Measurements from ENCODE around the gene TEX101.

Gene TEX101

GRCh38 chr19:43395561-43395960, 19.1 kb upstream of the TEX101 start:
- H3K9me3 Mint-ChIP-seq, result no peaks in the 10 kb centered on the region
- no peak for DNase-seq (ENCODE audit: low spot score)
- no peaks in the 10 kb centered on the region for H3K36me3 Mint-ChIP-seq (ENCODE audit: low read depth)
- H3K27ac Mint-ChIP-seq, result no peak overlapping the region
- peaks cover 5% of the 10 kb centered on the region for H3K27me3 Mint-ChIP-seq (ENCODE audit: low read depth)
- H3K4me3 Mint-ChIP-seq, result no peak overlapping the region
- no peaks in the 10 kb centered on the region for H3K4me1 Mint-ChIP-seq (ENCODE audit: low read depth)

GRCh38 chr19:43406297-43406696, 8.4 kb upstream of the TEX101 start:
- Mint-ChIP-seq H3K27me3 (ENCODE audit: low read depth) (peaks cover 3% of the 10 kb centered on the region), H3K9me3 (no peaks in the 10 kb centered on the region), H3K36me3 (ENCODE audit: low read depth) (no peaks in the 10 kb centered on the region), H3K4me1 (ENCODE audit: low read depth) (no peaks in the 10 kb centered on the region), H3K4me3 (no peak overlapping the region), H3K27ac (no peak overlapping the region)
- DNase-seq (ENCODE audit: low spot score), result no peak

- no peaks in the 10 kb centered on the region for H3K4me1 Mint-ChIP-seq (ENCODE audit: low read depth)
- no peaks in the 10 kb centered on the region for H3K36me3 Mint-ChIP-seq (ENCODE audit: low read depth)
- no peak for DNase-seq (ENCODE audit: low spot score)
- no peaks in the 10 kb centered on the region for H3K27me3 Mint-ChIP-seq (ENCODE audit: low read depth)
- no peaks in the 10 kb centered on the region for H3K9me3 Mint-ChIP-seq
- no peak overlapping the region for H3K4me3 Mint-ChIP-seq
- H3K27ac Mint-ChIP-seq, result no peak overlapping the region
Measured at GRCh38 chr19:43407416-43408005, 7.2 kb upstream of the TEX101 start.

GRCh38 chr19:43408043-43408442, 6.6 kb upstream of the TEX101 start:
- Mint-ChIP-seq H3K4me3 (no peak overlapping the region), H3K27me3 (ENCODE audit: low read depth) (no peaks in the 10 kb centered on the region), H3K36me3 (ENCODE audit: low read depth) (no peaks in the 10 kb centered on the region), H3K4me1 (ENCODE audit: low read depth) (no peaks in the 10 kb centered on the region), H3K27ac (no peak overlapping the region), H3K9me3 (no peaks in the 10 kb centered on the region)
- no peak for DNase-seq (ENCODE audit: low spot score)

DNA sequence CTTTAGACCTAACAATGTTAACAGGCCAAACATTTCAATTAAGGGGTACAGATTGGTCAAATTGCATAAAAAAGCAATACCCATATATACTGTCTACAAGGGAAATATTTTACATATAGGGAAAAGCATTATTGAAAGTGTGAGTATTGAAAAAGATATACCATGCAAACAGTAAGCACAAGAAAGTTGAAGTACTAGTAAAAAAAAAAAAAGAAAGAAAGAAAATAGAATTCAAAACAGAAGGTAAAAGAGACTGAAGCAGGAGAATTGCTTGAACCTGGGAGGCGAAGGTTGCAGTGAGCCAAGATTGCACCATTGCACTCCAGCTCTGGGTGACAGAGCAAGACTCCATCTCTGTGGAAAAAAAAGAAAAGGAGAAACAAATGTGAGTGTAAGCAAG, 5.3 kb upstream of the TEX101 start:
- H3K4me3 Mint-ChIP-seq, result no peak overlapping the region
- no peaks in the 10 kb centered on the region for H3K4me1 Mint-ChIP-seq (ENCODE audit: low read depth)
- H3K27me3 Mint-ChIP-seq (ENCODE audit: low read depth), result no peaks in the 10 kb centered on the region

GRCh38 chr19:43412441-43412840, 2.2 kb upstream of the TEX101 start:
- Mint-ChIP-seq H3K27me3 (ENCODE audit: low read depth) (no peaks in the 10 kb centered on the region), H3K36me3 (ENCODE audit: low read depth) (no peaks in the 10 kb centered on the region), H3K4me3 (no peak overlapping the region), H3K9me3 (no peaks in the 10 kb centered on the region), H3K27ac (no peak overlapping the region), H3K4me1 (ENCODE audit: low read depth) (no peaks in the 10 kb centered on the region)
- DNase-seq (ENCODE audit: low spot score), result no peak

More for the DNA sequence above, 5.3 kb upstream of the TEX101 start:
- Mint-ChIP-seq H3K9me3 (no peaks in the 10 kb centered on the region), H3K27ac (no peak overlapping the region), H3K36me3 (ENCODE audit: low read depth) (no peaks in the 10 kb centered on the region)
- DNase-seq (ENCODE audit: low spot score), result no peak

DNA sequence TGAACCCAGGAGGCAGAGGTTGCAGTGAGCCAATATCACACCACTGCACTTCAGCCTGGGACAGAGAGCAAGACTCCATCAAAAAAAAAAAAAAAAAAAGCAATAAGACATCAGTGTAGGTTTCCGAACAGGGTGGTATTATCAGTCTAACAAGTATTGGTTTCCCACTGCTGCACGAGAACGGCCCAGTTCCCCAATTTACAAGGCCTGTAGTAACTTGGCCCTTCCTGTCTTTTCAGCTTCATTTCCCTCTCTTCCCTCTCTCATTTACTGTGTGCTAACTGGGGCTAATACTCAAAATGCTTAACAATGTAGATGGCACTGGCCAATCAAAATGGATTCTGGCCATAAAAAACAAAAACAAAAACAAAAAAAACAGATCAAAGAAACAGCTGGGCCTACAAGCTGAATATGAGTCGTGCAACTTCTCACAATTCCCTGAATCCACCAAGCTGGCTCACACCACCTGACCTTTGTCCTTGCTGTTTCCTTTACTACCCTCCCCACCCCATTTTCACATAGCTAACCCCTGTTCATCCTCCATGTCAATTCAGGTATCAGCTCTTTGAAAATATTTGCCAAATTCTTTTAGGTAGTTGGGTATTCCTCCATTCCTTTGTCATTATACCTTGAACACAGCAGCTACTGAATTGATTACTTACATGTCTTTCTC, 2.4 kb downstream of the TEX101 start:
- no peak overlapping the region for H3K27ac Mint-ChIP-seq
- peaks cover 4% of the 10 kb centered on the region for H3K27me3 Mint-ChIP-seq (ENCODE audit: low read depth)
- no peaks in the 10 kb centered on the region for H3K9me3 Mint-ChIP-seq
- DNase-seq (ENCODE audit: low spot score), result no peak
- no peak overlapping the region for H3K4me3 Mint-ChIP-seq
- no peaks in the 10 kb centered on the region for H3K4me1 Mint-ChIP-seq (ENCODE audit: low read depth)
- H3K36me3 Mint-ChIP-seq (ENCODE audit: low read depth), result no peaks in the 10 kb centered on the region

GRCh38 chr19:43420954-43421353, 6.3 kb downstream of the TEX101 start:
- no peak for DNase-seq (ENCODE audit: low spot score)
- Mint-ChIP-seq H3K27me3 (ENCODE audit: low read depth) (peaks cover 8% of the 10 kb centered on the region), H3K4me1 (ENCODE audit: low read depth) (peaks cover 5% of the 10 kb centered on the region), H3K27ac (no peak overlapping the region), H3K9me3 (no peaks in the 10 kb centered on the region), H3K36me3 (ENCODE audit: low read depth) (no peaks in the 10 kb centered on the region), H3K4me3 (no peak overlapping the region)

GRCh38 chr19:43422000-43422688, 7.5 kb downstream of the TEX101 start:
- Mint-ChIP-seq H3K27ac (no peak overlapping the region), H3K4me1 (ENCODE audit: low read depth) (peaks cover 5% of the 10 kb centered on the region), H3K36me3 (ENCODE audit: low read depth) (no peaks in the 10 kb centered on the region), H3K4me3 (no peak overlapping the region), H3K27me3 (ENCODE audit: low read depth) (peaks cover 8% of the 10 kb centered on the region), H3K9me3 (no peaks in the 10 kb centered on the region)
- DNase-seq (ENCODE audit: low spot score), result no peak

- Mint-ChIP-seq H3K27me3 (ENCODE audit: low read depth) (peaks cover 8% of the 10 kb centered on the region), H3K4me3 (no peak overlapping the region), H3K36me3 (ENCODE audit: low read depth) (no peaks in the 10 kb centered on the region), H3K27ac (no peak overlapping the region), H3K9me3 (no peaks in the 10 kb centered on the region), H3K4me1 (ENCODE audit: low read depth) (peaks cover 5% of the 10 kb centered on the region)
- no peak for DNase-seq (ENCODE audit: low spot score)
Measured at GRCh38 chr19:43422689-43423066, 8.0 kb downstream of the TEX101 start.

DNA sequence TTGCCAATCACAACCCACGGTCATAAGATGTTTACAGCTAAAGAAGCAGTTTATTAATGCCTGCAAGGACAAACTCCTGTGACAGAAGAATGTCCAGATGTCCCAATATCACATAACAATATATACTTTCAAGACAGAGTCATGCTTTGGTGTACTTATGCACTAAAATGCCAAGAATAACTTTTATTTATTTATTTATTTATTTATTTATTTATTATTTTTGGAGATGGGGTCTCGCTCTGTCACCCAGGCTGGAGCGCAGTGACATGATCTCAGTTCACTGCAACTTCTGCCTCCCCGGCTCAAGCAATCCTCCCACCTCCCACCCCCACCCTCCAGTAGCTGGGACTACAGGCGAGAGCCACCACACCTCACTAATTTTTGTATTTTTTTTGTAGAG, 9.1 kb downstream of the TEX101 start:
- H3K4me3 Mint-ChIP-seq, result no peak overlapping the region
- H3K27ac Mint-ChIP-seq, result no peak overlapping the region
- H3K9me3 Mint-ChIP-seq, result no peaks in the 10 kb centered on the region
- H3K36me3 Mint-ChIP-seq (ENCODE audit: low read depth), result no peaks in the 10 kb centered on the region
- peaks cover 5% of the 10 kb centered on the region for H3K4me1 Mint-ChIP-seq (ENCODE audit: low read depth)
- H3K27me3 Mint-ChIP-seq (ENCODE audit: low read depth), result peaks cover 8% of the 10 kb centered on the region
- no peak for DNase-seq (ENCODE audit: low spot score)

DNA sequence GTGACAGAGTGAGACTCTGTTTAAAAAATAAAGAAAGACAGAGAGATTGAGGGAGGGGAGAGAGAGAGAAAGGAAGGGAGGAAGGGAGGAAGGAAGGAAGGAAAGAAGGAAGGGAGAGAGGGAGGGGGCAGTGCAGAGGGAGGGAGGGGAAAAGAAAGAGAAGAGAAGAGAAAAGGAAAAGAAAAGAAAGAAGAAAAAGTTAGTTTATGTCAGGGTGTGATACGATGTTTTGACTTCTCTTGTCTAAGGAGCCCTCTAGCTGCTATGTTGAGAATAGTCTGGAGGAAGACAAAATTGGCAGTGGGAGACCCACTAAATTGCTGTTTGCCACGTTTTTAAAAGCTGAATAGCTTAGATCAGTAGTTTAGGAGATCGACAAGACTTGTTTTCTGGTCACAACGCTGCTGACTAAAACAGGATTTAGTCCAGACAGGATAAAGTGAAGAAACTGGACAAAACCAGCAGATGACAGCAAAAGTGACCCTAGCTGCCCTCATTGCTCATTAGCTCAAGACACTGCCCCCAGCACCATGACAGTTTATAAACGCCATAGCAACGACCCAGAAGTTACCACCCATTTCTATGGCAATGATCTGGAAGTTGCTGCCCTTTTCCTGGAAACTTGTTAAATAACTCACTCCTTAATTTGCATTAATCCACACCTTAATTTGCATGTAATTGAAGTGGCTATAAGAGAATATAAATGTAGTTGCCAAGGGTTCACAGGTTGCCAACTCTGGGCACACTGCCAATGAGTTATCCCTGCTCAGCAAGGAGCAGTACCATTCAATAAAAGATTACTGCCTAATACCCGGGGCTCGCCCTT, 11.1 kb downstream of the TEX101 start:
- Mint-ChIP-seq H3K27me3 (ENCODE audit: low read depth) (peaks cover 6% of the 10 kb centered on the region), H3K4me3 (no peak overlapping the region), H3K27ac (no peak overlapping the region)

DNA sequence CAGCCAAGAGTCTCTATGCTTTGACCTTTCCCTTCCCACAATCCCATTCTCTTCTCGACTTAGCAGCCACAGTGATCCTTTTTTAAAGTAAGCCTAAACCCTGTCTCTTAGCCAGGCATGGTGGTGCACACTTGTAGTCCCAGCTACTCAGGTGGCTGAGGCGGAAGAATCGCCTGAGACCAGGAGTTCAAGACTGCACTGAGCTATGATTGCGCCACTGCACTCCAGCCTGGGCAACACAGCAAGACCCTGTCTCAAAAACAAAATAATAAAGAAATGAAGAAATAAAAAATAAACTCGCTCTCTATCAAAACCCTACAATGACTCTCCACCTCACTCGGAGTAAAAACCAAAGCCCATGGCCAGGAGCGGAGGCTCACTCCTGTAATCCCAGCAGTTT, 14.7 kb downstream of the TEX101 start:
- DNase-seq (ENCODE audit: low spot score), result no peak
- Mint-ChIP-seq H3K36me3 (ENCODE audit: low read depth) (no peaks in the 10 kb centered on the region), H3K4me1 (ENCODE audit: low read depth) (peaks cover 24% of the 10 kb centered on the region), H3K9me3 (no peaks in the 10 kb centered on the region), H3K27ac (no peak overlapping the region), H3K4me3 (no peak overlapping the region), H3K27me3 (ENCODE audit: low read depth) (peaks cover 4% of the 10 kb centered on the region)

More for the DNA sequence above, 11.1 kb downstream of the TEX101 start:
- no peaks in the 10 kb centered on the region for H3K9me3 Mint-ChIP-seq
- DNase-seq (ENCODE audit: low spot score), result no peak
- H3K4me1 Mint-ChIP-seq (ENCODE audit: low read depth), result peaks cover 13% of the 10 kb centered on the region
- H3K36me3 Mint-ChIP-seq (ENCODE audit: low read depth), result no peaks in the 10 kb centered on the region

GRCh38 chr19:43430142-43430710, 15.5 kb downstream of the TEX101 start:
- Mint-ChIP-seq H3K27ac (no peak overlapping the region), H3K4me3 (no peak overlapping the region), H3K4me1 (ENCODE audit: low read depth) (peaks cover 24% of the 10 kb centered on the region), H3K9me3 (no peaks in the 10 kb centered on the region), H3K27me3 (ENCODE audit: low read depth) (no peaks in the 10 kb centered on the region), H3K36me3 (ENCODE audit: low read depth) (no peaks in the 10 kb centered on the region)
- DNase-seq (ENCODE audit: low spot score), result no peak

Measured in T-helper 2 cell treated with Interferon-gamma antibody and Interleukin-4, amounts not matched to agents 5 μg/mL and 100 μg/mL, for 36 hours (primary cell).